ENCODE data around the gene ALKBH5. TPM values are rescaled to one million over a fixed set of nuclear protein-coding genes. Genes with fewer than 3 reads are reported as not detected.

The ALKBH5 gene
- total and polyA plus RNA-seq, 10 of the 15 experiments (the other 5 are each of a cell fraction or from before 2014, with no cell fraction given) = 13.7 to 99.9 (median 52.4) TPM

DNA sequence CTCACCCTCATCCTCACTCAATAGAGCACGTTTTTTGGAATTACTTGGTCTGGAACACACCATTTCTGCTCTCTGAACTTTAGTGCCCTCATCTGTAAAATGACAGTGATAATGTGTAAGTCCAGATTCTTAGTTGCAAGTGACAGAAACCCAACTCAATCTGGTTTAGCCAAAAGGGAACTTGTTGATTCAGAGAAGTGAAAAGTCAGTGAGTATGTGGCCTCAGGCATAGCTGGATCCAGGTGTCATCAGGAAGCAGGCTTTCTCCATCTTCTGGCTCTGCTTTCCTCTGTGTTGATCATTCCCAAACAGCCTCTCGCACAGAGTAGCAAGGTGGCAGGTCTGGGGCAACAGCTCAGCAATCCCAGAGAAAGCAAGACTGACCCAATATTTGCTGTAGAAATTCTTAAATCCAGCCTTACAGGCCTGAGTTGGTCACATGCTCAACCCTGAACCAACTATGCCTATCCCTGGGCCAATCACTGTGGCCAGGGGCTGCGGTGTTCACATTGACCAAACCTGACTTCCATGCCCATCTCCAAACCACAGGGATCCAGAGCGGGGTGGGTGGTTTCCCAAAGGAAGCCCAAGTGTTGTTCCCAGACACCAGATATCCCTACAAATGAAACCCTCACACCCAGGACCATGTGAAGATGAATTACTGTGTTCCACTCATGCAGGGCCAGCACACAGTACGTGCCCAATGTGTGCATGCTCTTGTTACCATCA lies 23.3 kb upstream of the ALKBH5 start (continued):
- TF ChIP-seq, protein P1, sequence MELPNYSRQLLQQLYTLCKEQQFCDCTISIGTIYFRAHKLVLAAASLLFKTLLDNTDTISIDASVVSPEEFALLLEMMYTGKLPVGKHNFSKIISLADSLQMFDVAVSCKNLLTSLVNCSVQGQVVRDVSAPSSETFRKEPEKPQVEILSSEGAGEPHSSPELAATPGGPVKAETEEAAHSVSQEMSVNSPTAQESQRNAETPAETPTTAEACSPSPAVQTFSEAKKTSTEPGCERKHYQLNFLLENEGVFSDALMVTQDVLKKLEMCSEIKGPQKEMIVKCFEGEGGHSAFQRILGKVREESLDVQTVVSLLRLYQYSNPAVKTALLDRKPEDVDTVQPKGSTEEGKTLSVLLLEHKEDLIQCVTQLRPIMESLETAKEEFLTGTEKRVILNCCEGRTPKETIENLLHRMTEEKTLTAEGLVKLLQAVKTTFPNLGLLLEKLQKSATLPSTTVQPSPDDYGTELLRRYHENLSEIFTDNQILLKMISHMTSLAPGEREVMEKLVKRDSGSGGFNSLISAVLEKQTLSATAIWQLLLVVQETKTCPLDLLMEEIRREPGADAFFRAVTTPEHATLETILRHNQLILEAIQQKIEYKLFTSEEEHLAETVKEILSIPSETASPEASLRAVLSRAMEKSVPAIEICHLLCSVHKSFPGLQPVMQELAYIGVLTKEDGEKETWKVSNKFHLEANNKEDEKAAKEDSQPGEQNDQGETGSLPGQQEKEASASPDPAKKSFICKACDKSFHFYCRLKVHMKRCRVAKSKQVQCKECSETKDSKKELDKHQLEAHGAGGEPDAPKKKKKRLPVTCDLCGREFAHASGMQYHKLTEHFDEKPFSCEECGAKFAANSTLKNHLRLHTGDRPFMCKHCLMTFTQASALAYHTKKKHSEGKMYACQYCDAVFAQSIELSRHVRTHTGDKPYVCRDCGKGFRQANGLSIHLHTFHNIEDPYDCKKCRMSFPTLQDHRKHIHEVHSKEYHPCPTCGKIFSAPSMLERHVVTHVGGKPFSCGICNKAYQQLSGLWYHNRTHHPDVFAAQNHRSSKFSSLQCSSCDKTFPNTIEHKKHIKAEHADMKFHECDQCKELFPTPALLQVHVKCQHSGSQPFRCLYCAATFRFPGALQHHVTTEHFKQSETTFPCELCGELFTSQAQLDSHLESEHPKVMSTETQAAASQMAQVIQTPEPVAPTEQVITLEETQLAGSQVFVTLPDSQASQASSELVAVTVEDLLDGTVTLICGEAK (IDR thresholded peaks at IDR 0.05; ENCODE audit: borderline replicate concordance) = no peak
- TF ChIP-seq JUND (IDR thresholded peaks at IDR 0.05; ENCODE audit: low read depth, low read length) = no peak

DNA sequence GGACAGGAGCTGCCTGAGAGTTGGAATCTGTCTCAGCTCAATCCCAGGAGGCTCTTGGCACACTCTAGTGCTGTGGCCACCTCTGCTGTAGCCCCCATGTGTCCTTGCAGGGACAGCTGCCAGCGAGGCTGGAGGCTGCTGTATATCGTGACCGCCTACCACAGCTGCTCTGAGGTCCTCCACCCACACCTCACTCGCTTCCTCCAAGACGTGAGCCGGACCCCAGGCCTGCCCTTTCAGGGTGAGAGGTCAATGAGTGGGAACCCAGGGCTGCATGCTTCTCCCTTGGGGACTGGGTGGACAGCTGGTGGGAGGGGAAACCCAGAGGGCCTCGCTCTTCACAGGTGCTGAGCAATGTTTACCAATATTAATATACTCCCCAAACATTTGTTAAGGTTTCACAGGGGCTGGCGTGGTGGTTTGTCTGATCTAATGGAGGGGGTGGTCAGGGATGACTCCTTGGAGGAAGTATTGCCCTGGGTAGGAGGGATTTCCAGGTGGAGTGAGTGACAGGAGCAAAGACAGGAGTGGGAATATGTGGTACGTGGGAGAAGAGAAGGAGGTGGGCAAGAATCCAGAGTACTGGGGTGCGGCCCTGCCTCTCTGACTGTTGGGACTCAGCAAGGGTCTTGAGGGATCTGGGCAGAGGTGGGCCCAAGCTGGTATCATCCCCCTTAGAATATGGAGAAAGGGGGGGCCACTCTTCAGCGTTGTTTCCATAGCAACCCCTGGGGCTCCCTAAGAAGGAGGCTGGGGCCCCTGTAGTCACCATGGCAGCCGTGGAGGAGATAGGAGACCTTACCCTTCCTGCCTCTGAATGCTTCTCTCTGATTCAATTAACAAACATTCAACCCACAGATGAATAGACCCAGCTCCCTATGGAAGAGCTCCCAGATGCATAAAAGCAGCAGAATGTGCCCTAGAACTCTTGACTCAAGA lies 22.2 kb upstream of the ALKBH5 start:
- H4K20me1 ChIP-seq (ENCODE audit: control insufficient read depth, insufficient read depth) = no peaks in the 10 kb centered on the region
- peak overlapping the region; percentile 11; the same call in 1 of the 2 replicates for H3K4me2 ChIP-seq (ENCODE audit: control insufficient read depth, insufficient read depth)
- no peak overlapping the region for H3K27ac ChIP-seq (ENCODE audit: control insufficient read depth, insufficient read depth)
- peaks cover 41% of the 10 kb centered on the region for H3K4me1 ChIP-seq (ENCODE audit: control insufficient read depth, insufficient read depth, low read length)
- ATAC-seq (peak; percentile 49), FAIRE-seq (no peak), DNase-seq (ENCODE audit: low read depth, low spot score) (peak; percentile 37)
- ChIA-PET POLR2A (interaction anchor here (1.0 to 4.2 kb wide), 4 partner anchors 17 to 153 kb away, joined by 3 to 23 read pairs (median 3); partner anchors contain the start of genes ALKBH5, SMCR8 and TOP3A), SMC1A (ENCODE audit: uncharacterized antibody, unreplicated experiment) (interaction anchor here (0.8 to 1.7 kb wide), 4 partner anchors 8 to 19 kb away, joined by 4 to 5 read pairs (median 4); no protein-coding TSS in a partner anchor), CTCF (interaction anchor here (0.6 to 1.7 kb wide), 3 partner anchors 20 to 22 kb away, joined by 3 to 5 read pairs (median 3); partner anchors contain the start of gene ALKBH5), RAD21 (ENCODE audit: unreplicated experiment) (interaction anchor here (0.8 to 1.3 kb wide), 3 partner anchors 9 to 24 kb away, joined by 3 to 7 read pairs (median 3); partner anchors contain the start of gene ALKBH5)
- no peaks in the 10 kb centered on the region for H3K27me3 ChIP-seq (replicated peaks in 1 of 2; ENCODE audit: control insufficient read depth in 2 of 2, insufficient read depth in 2 of 2, low read length in 1 of 2)
- WGBS (ENCODE audit: insufficient coverage, insufficient replicate concordance, low lambda C conversion rate, missing lambda C conversion rate) = 12% methylated on average over 12 of the region's 12 CpGs
- no peaks in the 10 kb centered on the region for H3K9me3 ChIP-seq (replicated peaks; ENCODE audit: control insufficient read depth, insufficient read depth, low read length)
- in situ Hi-C loops (cut with MboI) (no loop called here), intact Hi-C loops (cut with micrococcal nuclease; ENCODE audit: unreplicated experiment) (no loop called here)
- no peak overlapping the region for H2AFZ ChIP-seq (ENCODE audit: control insufficient read depth, low read depth, low read length)
- no peaks in the 10 kb centered on the region for H3K36me3 ChIP-seq (ENCODE audit: control insufficient read depth in 2 of 2, insufficient read depth in 2 of 2, low read length in 1 of 2)
- no peaks in the 10 kb centered on the region for H3K79me2 ChIP-seq (ENCODE audit: control insufficient read depth, insufficient read depth, low read length)
- no peak overlapping the region for H3K9ac ChIP-seq (ENCODE audit: control insufficient read depth, insufficient read depth, low read length)
- no TSS peak for BruUV-seq (replicated peaks)
- H3K4me3 ChIP-seq = no peak overlapping the region
- TF ChIP-seq KAT2A (conservative IDR thresholded peaks at IDR 0.05; ENCODE audit: control insufficient read depth, low read depth, low read length) = no peak
- no peak for TF ChIP-seq ZNF207 (IDR thresholded peaks at IDR 0.05; ENCODE audit: borderline replicate concordance)
- no peak for TF ChIP-seq BRCA1 (IDR thresholded peaks at IDR 0.05; ENCODE audit: low read depth, low read length)
- no peak for TF ChIP-seq NFYB (IDR thresholded peaks at IDR 0.05; ENCODE audit: insufficient read depth, low read depth, low read length)
- TF ChIP-seq CBX3 (IDR thresholded peaks at IDR 0.05; ENCODE audit: borderline replicate concordance, low read depth) = no peak
- TF ChIP-seq TCF3 (IDR thresholded peaks at IDR 0.05; ENCODE audit: borderline replicate concordance, insufficient read depth, low read depth, low read length) = 0 out of 2 replicates have a peak, but pooled peaks have one; percentile 60
- TF ChIP-seq, protein P2, sequence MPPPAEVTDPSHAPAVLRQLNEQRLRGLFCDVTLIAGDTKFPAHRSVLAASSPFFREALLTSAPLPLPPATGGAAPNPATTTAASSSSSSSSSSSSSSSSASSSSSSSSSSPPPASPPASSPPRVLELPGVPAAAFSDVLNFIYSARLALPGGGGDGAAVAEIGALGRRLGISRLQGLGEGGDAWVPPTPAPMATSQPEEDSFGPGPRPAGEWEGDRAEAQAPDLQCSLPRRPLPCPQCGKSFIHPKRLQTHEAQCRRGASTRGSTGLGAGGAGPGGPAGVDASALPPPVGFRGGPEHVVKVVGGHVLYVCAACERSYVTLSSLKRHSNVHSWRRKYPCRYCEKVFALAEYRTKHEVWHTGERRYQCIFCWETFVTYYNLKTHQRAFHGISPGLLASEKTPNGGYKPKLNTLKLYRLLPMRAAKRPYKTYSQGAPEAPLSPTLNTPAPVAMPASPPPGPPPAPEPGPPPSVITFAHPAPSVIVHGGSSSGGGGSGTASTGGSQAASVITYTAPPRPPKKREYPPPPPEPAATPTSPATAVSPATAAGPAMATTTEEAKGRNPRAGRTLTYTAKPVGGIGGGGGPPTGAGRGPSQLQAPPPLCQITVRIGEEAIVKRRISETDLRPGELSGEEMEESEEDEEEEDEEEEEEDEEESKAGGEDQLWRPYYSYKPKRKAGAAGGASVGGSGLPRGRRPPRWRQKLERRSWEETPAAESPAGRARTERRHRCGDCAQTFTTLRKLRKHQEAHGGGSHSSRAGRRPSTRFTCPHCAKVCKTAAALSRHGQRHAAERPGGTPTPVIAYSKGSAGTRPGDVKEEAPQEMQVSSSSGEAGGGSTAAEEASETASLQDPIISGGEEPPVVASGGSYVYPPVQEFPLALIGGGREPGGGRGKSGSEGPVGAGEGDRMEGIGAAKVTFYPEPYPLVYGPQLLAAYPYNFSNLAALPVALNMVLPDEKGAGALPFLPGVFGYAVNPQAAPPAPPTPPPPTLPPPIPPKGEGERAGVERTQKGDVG (CRISPR knock-in tag; IDR thresholded peaks at IDR 0.05) = no peak

All from GM12878 (cell line).